Neural cell (in vitro differentiated cells): ENCODE measurements around the gene UBE2L3. TPM values are rescaled to one million over a fixed set of nuclear protein-coding genes. Genes with fewer than 3 reads are reported as not detected.

ENCODE experiments used
- H2AFZ ChIP-seq: fragments of 200-600, 300-800 bp; sonication (generic), shearing (Covaris generic); 2 replicates; pipeline ENCODE4 v1.6.0; 2014; ENCODE audit warnings: low read depth, mild to moderate bottlenecking, antibody characterized with exemption, low read length, moderate library complexity
- H3F3A ChIP-seq: fragments of 200-600 bp; shearing (Covaris generic); 2 replicates; pipeline ENCODE4 v1.6.1; 2016; ENCODE audit warnings: mild to moderate bottlenecking, moderate library complexity, mixed read lengths, antibody characterized with exemption, low read length; ENCODE audit not compliant: insufficient read depth, poor library complexity, severe bottlenecking
- H3K27ac ChIP-seq: fragments of 200-600, 300-800 bp; sonication (generic), shearing (Covaris generic); 2 replicates; pipeline ENCODE4 v1.5.1; 2014; ENCODE audit warnings: mild to moderate bottlenecking, low read length, moderate library complexity
- H3K27me3 ChIP-seq: fragments of 300-800, 200-600 bp; sonication (generic), shearing (Covaris generic); 2 replicates; pipeline ENCODE4 v1.6.0; 2014; ENCODE audit warnings: mild to moderate bottlenecking, low read depth, low read length, moderate library complexity; ENCODE audit not compliant: insufficient read depth
- H3K36me3 ChIP-seq: fragments of 300-800, 200-600 bp; sonication (generic), shearing (Covaris generic); 2 replicates; pipeline ENCODE4 v1.5.1; 2014; ENCODE audit warnings: mild to moderate bottlenecking, antibody characterized with exemption, low read length, moderate library complexity; ENCODE audit not compliant: insufficient read depth
- H3K4me2 ChIP-seq: fragments of 300-800, 200-600 bp; sonication (generic), shearing (Covaris generic); 2 replicates; pipeline ENCODE4 v1.6.0; 2014; ENCODE audit warnings: mild to moderate bottlenecking, low read length
- H3K4me3 ChIP-seq: fragments of 300-800, 200-600 bp; sonication (generic), shearing (Covaris generic); 2 replicates; pipeline ENCODE4 v1.5.1; 2014; ENCODE audit warnings: mild to moderate bottlenecking, low read length, moderate library complexity
- H3K79me2 ChIP-seq: fragments of 200-600 bp; shearing (Covaris generic); replicated peaks from 2 replicates; pipeline ENCODE4 v1.6.0; 2014; ENCODE audit warnings: mild to moderate bottlenecking, low read length, moderate library complexity; ENCODE audit not compliant: insufficient read depth
- H3K9ac ChIP-seq: fragments of 300-800, 200-600 bp; sonication (generic), shearing (Covaris generic); 2 replicates; pipeline ENCODE4 v1.6.1; 2016; ENCODE audit warnings: mild to moderate bottlenecking, low read length, mixed read lengths
- H3K9me2 ChIP-seq: fragments of 200-600 bp; shearing (Covaris generic); 2 replicates; pipeline ENCODE4 v1.6.1; 2016; ENCODE audit warnings: mild to moderate bottlenecking, low read length, mixed read lengths; ENCODE audit not compliant: insufficient read depth
- H3K9me3 ChIP-seq: fragments of 200-600, 300-800 bp; sonication (generic), shearing (Covaris generic); 2 replicates; pipeline ENCODE4 v1.6.1; 2016; ENCODE audit warnings: mild to moderate bottlenecking, mixed run types, low read length, moderate library complexity, mixed read lengths
- H4K20me1 ChIP-seq: fragments of 200-600 bp; shearing (Covaris generic); 2 replicates; pipeline ENCODE4 v1.6.1; 2016; ENCODE audit warnings: mild to moderate bottlenecking, mixed run types; ENCODE audit not compliant: insufficient read depth
- EP300 ChIP-seq: fragments of 450-650 bp; conservative IDR thresholded peaks from 2 replicates; pipeline ENCODE4 v1.6.1; 2014; ENCODE audit warnings: antibody characterized with exemption, mild to moderate bottlenecking, moderate library complexity; ENCODE audit not compliant: poor library complexity, severe bottlenecking
- EZH2 ChIP-seq: fragments of 200-600, 300-800 bp; shearing (Covaris generic), sonication (generic); IDR thresholded peaks from 2 replicates; pipeline ENCODE4 v1.6.1; 2014; ENCODE audit warnings: antibody characterized with exemption, low read length, borderline replicate concordance, mild to moderate bottlenecking; ENCODE audit not compliant: insufficient read depth, poor library complexity, severe bottlenecking
- MXI1 ChIP-seq: fragments of 450-650 bp; conservative IDR thresholded peaks from 2 replicates; pipeline ENCODE4 v1.6.1; 2014; ENCODE audit warnings: antibody characterized with exemption, mild to moderate bottlenecking; ENCODE audit not compliant: poor library complexity, severe bottlenecking
- POLR2AphosphoS5 ChIP-seq: IDR thresholded peaks from 2 replicates; pipeline ENCODE4 v1.6.1; 2012
- RAD21 ChIP-seq: fragments of 450-650 bp; conservative IDR thresholded peaks from 2 replicates; pipeline ENCODE4 v1.6.1; 2014; ENCODE audit warnings: antibody characterized with exemption, mild to moderate bottlenecking, moderate library complexity
- SMC3 ChIP-seq: fragments of 450-650 bp; conservative IDR thresholded peaks from 2 replicates; pipeline ENCODE4 v1.6.1; 2014; ENCODE audit warnings: antibody characterized with exemption, mild to moderate bottlenecking, moderate library complexity; ENCODE audit not compliant: poor library complexity
- TAF1 ChIP-seq: IDR thresholded peaks from 2 replicates; pipeline ENCODE4 v1.6.1; 2012; ENCODE audit warnings: low read depth
- polyA plus RNA-seq: library from polyadenylated mRNA; depleted of rRNA; stranded (reverse); fragments of >200 nt; gene quantifications from 2 replicates; pipeline ENCODE4 v1.2.3, GENCODE V29; 2014
- small RNA-seq, 3 experiments: library from RNA; depleted of rRNA; stranded (forward); fragments of <200 nt; gene quantifications; one replicate each; pipeline ENCODE3, GENCODE V24; 2012
- TF ChIP-seq, protein P1 (sequence below): fragments of 450-650 bp; IDR thresholded peaks from 2 replicates; pipeline ENCODE4 v1.5.1; 2014; ENCODE audit warnings: antibody characterized with exemption, mild to moderate bottlenecking, moderate library complexity; ENCODE audit not compliant: poor library complexity, severe bottlenecking
- TF ChIP-seq, protein P2 (sequence below): IDR thresholded peaks from 2 replicates; pipeline ENCODE4 v1.6.1; 2012; ENCODE audit warnings: borderline replicate concordance

The UBE2L3 gene
- polyA plus RNA-seq, 1 donor from 2014 or later, result 49.1 TPM

DNA sequence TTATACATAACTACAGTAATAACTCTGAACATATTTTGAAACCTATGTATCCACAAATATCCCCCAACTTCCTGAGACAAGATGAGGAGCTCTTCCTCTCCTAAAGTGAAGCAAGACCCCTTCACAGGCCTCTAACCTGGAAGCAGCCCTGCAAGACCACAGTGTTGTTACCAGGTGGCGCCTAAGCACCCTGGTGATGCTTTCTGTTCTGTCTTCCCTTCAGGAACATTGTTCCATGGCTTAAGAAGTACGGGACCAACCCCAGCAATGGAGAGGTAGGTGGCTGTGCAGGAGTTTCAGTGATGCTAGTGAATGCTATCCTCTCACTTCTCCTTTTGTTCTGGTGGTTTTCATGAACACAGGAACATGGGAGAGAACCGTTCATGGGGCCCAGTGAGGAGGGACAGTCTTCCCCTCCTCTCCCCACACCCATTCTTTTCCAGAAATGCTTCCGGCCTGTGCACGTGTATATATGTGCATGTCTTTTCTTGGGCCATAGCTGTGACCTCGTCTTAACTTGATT lies 104.7 kb downstream of the UBE2L3 start:
- Histone ChIP-seq H3K9me3 (no peaks in the 10 kb centered on the region), H2AFZ (no peak overlapping the region), H3K9me2 (no peaks in the 10 kb centered on the region), H3K36me3 (peaks cover 6% of the 10 kb centered on the region), H3K9ac (no peak overlapping the region), H3K27me3 (no peaks in the 10 kb centered on the region), H3K27ac (no peak overlapping the region), H3K4me2 (no peak overlapping the region), H4K20me1 (no peaks in the 10 kb centered on the region), H3K4me3 (no peak overlapping the region), H3F3A (no peaks in the 10 kb centered on the region), H3K79me2 (no peaks in the 10 kb centered on the region)
- TF ChIP-seq POLR2AphosphoS5 (no peak), SMC3 (no peak), EZH2 (no peak), MXI1 (no peak), TAF1 (no peak), EP300 (no peak), RAD21 (no peak)
- TF ChIP-seq, protein P1, sequence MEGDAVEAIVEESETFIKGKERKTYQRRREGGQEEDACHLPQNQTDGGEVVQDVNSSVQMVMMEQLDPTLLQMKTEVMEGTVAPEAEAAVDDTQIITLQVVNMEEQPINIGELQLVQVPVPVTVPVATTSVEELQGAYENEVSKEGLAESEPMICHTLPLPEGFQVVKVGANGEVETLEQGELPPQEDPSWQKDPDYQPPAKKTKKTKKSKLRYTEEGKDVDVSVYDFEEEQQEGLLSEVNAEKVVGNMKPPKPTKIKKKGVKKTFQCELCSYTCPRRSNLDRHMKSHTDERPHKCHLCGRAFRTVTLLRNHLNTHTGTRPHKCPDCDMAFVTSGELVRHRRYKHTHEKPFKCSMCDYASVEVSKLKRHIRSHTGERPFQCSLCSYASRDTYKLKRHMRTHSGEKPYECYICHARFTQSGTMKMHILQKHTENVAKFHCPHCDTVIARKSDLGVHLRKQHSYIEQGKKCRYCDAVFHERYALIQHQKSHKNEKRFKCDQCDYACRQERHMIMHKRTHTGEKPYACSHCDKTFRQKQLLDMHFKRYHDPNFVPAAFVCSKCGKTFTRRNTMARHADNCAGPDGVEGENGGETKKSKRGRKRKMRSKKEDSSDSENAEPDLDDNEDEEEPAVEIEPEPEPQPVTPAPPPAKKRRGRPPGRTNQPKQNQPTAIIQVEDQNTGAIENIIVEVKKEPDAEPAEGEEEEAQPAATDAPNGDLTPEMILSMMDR, result no peak
- TF ChIP-seq, protein P2, sequence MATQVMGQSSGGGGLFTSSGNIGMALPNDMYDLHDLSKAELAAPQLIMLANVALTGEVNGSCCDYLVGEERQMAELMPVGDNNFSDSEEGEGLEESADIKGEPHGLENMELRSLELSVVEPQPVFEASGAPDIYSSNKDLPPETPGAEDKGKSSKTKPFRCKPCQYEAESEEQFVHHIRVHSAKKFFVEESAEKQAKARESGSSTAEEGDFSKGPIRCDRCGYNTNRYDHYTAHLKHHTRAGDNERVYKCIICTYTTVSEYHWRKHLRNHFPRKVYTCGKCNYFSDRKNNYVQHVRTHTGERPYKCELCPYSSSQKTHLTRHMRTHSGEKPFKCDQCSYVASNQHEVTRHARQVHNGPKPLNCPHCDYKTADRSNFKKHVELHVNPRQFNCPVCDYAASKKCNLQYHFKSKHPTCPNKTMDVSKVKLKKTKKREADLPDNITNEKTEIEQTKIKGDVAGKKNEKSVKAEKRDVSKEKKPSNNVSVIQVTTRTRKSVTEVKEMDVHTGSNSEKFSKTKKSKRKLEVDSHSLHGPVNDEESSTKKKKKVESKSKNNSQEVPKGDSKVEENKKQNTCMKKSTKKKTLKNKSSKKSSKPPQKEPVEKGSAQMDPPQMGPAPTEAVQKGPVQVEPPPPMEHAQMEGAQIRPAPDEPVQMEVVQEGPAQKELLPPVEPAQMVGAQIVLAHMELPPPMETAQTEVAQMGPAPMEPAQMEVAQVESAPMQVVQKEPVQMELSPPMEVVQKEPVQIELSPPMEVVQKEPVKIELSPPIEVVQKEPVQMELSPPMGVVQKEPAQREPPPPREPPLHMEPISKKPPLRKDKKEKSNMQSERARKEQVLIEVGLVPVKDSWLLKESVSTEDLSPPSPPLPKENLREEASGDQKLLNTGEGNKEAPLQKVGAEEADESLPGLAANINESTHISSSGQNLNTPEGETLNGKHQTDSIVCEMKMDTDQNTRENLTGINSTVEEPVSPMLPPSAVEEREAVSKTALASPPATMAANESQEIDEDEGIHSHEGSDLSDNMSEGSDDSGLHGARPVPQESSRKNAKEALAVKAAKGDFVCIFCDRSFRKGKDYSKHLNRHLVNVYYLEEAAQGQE, result no peak

Small RNA genes within 50 kb of the gene (small RNA-seq; reads per million reads assigned to genes)
- gene MIR301B, result 910 to 1,475 (median 996) reads per million in 3 experiments
- gene RF00492, result 0 reads per million in 3 experiments
- gene RN7SKP221, result 0 reads per million in 3 experiments

Other genes starting within 250 kb of the UBE2L3 start
- gene RIMBP3B, start 184.0 kb upstream of the UBE2L3 start, polyA plus RNA-seq, result 0.26 and 0.66 TPM in 2 replicates
- gene HIC2, start 150.3 kb upstream of the UBE2L3 start, polyA plus RNA-seq, result 19.0 and 25.6 TPM in 2 replicates
- gene TMEM191C, start 100.3 kb upstream of the UBE2L3 start, polyA plus RNA-seq, result 68.3 and 81.8 TPM in 2 replicates
- 0.07 TPM in 1 of 2 replicates, not detected in the other for gene RIMBP3C, start 16.3 kb upstream of the UBE2L3 start, polyA plus RNA-seq
- 20.0 and 27.6 TPM in 2 replicates for gene YDJC, start 62.3 kb downstream of the UBE2L3 start, polyA plus RNA-seq
- 0.28 and 1.1 TPM in 2 replicates for gene CCDC116, start 65.0 kb downstream of the UBE2L3 start, polyA plus RNA-seq
- gene SDF2L1, start 74.6 kb downstream of the UBE2L3 start, polyA plus RNA-seq, result 11.0 and 11.6 TPM in 2 replicates
- 43.0 and 47.3 TPM in 2 replicates for gene PPIL2, start 98.3 kb downstream of the UBE2L3 start, polyA plus RNA-seq
- gene YPEL1, start 168.1 kb downstream of the UBE2L3 start, polyA plus RNA-seq, result 38.0 and 45.2 TPM in 2 replicates